Left kidney (tissue), 2 donors: ENCODE results near the gene XRCC3. TPM values are rescaled to one million over a fixed set of nuclear protein-coding genes. Genes with fewer than 3 reads are reported as not detected.
"Not testable (repeated sequence)": the region's sequence is repeated elsewhere in the genome, so short reads cannot be mapped to it uniquely, and the experiment has no call there.

Source experiments
- DNase-seq: peaks from one replicate; pipeline ENCODE4 v3.0.0-alpha.2; 2013
- polyA plus RNA-seq: library from polyadenylated mRNA; unstranded; fragments of 120-200 nt; gene quantifications from one replicate; pipeline ENCODE4 v1.2.1, GENCODE V29; 2013; ENCODE audit not compliant: insufficient read length

The XRCC3 gene
- polyA plus RNA-seq, 1 donor: 21.1 TPM

DNA sequence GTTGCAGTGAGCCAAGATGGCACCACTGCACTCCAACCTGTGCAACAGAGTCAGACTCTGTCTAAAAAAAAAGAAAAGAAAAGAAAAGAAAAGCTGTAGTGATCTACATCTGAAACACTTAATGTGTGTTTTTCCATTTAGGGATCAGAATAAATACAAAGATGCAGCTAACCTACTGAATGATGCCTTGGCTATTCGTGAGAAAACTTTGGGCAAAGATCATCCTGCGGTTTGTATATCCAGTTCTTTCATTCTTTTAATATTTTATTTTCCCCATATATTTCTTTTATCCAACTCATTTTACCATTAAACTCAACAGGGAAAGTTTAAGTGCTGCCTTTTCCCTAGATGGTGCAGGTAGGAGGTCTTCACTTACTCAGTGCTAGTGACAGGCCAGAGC is 45.9 kb downstream of the XRCC3 start:
- DNase-seq: no peak

DNA sequence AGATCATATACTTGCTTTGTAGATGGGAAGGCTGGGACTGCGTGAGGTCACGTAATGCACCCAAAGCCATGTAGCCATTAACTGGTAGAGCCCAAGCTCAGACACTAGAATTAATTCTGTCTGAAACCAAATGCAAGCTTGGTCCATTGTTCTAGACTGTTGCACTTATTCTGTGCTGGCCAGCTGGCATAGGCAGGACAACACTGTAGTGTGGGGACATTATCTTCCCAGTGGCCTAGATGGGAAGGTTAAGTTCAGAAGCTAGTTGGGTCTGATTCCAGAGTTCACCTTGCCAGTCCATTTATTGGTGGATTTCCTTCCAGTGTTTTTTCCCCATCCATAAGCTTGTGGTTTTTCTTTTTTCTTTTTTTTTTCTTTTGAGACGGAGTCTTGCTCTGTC is 47.1 kb downstream of the XRCC3 start:
- DNase-seq: no peak

DNA sequence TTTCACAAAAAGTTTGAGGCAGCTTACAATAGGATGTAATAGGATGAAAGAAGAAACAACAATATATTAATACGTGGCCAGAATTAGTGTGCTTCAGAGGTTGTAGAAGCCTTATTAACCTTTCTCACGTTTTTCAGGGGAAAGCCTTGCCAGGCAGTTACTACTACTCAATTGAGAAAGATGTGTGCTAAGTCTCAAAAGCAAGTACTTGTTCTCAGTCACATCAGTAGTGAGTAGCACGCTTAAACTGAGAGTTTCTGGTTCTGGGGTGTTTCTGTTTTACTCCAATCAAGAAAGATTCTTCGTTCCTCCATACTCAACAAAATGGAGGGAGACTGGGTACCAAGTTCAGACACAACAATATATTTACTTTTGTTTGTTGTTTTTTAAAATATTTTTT is 47.6 kb downstream of the XRCC3 start:
- DNase-seq: no peak

DNA sequence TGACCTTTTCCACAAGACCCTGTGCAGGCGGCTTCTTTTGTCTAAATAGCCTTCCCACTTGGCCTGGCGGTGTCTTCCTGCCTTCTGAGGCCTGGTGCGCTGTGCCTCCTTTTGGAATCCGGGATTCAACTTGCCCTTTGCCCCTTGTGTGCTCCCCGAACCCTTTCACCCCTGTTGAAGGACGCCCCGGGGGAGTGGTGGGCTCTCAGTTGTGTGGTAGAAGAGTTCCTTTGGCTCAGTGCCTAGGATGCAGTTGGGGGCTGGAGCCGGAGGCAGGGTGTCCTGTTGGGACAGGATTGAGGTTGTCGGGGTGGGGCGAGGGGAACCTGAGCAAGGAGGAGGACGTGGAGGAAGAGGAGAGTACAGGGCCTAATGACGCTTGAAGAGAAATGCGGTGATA is 51.7 kb downstream of the XRCC3 start:
- no peak for DNase-seq

DNA sequence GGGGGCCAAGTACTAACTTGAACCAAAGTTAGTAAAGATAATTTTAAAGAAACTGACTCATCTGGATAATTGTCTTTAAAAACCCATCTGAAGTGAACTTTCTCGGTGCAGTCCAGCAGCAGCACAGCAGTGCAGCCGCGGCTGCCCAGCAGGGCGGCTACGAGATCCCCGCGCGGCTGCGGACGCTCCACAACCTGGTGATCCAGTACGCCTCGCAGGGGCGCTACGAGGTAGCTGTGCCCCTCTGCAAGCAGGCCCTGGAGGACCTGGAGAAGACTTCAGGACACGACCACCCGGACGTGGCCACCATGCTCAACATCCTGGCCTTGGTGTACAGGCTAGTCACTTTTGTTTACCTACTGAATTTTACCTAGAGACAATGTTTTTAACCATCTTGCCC is 52.7 kb downstream of the XRCC3 start:
- DNase-seq: no peak

DNA sequence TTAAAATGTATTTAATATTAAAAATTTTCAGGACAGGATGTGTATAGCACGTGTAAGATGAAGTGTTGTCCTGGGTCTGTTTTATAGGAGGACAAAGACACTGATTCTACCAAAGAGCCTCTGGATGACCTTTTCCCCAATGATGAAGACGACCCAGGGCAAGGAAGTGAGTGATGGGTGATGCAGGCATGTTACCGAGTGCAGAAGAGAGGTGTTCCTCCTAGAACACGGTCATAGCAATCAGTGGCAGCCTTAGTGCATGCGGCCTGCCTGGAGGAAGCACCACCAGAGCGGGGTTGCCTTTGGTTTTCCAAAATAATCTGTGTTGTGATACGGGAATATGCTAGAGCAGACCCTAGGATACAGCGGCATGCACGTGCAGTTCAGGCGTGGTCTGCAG is 53.2 kb downstream of the XRCC3 start:
- DNase-seq: no peak

DNA sequence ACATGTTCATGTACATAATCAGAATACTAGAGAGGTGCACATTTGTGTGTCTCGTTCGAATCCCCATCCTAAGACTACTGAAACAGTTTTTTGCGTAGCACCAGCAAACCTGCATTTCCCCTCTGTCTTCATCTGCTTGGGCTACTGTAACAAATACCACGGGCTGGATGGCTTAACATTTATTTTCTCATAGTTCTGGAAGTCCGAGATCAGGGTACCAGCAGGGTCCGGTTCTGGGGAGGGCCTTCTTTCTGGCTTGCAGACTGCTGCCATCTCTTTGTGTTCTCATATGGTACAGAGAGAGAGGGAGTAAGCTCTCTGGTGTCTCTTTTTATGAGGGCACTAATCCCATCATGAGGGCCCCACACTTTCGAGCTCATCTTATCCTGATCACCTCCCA is 55.6 kb downstream of the XRCC3 start:
- no peak for DNase-seq

DNA sequence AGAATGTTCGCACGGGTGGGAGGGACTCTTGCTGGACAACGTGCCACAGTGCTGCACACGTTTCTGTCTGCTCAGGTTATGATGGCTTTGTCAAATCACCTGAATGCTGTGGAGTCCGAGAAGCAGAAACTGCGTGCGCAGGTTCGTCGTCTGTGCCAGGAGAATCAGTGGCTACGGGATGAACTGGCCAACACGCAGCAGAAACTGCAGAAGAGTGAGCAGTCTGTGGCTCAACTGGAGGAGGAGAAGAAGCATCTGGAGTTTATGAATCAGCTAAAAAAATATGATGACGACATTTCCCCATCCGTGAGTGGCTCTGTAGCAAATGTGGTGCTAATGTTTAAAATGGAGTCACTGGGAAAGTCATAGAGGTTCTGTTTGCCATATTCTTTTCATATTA is 57.8 kb downstream of the XRCC3 start:
- DNase-seq: no peak

DNA sequence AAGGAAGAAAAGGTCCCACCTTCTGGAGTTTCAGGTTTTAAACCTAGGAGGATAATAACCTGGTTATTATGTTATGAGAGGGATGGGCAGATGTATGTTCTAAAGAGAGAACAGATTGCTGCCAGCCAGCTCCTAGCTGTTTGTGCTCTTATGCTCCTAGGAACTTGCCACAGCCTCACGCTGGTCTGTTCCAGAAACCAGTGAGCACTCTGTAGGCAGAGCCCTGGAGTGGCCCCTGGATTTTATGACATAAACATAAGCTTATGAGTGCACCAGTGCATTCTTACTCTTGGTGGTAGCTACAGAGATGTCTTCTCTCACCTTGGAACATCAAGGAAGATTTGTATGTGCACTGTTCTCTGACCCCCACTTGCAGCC is 58.5 kb downstream of the XRCC3 start:
- no peak for DNase-seq

DNA sequence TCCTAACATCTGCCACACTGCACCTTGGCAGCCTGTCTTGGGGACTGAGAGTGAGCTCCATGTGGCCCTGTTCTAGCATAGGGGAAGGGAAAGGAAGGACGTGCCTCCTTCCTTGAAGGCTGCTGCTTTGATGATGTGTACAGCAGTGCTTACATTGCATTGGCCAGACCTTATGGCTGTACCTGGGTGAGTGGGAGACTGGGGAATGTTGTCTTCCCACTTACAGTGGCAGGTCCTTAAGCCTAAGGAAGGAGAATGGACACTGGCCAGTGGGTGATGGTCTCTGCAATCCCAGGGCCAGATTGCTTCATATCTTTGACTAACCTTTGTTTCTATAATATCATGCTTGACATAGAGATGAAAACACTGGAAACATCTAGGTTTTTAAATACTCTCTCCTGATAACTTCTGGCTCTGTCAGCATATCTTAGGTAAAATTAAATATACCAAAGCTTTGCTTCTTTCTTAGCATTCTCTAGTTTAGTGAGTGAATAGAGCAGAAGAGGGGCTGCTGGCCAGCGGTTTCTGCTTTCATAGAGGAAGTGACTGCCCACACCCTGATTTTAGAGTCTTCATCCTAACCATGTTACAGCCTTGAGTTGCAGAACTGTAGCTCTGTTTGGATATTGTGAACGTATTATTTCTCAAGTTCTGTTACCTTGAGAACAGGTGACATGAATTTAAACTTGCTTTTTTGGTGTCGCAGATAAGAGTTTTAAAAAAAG is 59.1 kb downstream of the XRCC3 start:
- no peak for DNase-seq

DNA sequence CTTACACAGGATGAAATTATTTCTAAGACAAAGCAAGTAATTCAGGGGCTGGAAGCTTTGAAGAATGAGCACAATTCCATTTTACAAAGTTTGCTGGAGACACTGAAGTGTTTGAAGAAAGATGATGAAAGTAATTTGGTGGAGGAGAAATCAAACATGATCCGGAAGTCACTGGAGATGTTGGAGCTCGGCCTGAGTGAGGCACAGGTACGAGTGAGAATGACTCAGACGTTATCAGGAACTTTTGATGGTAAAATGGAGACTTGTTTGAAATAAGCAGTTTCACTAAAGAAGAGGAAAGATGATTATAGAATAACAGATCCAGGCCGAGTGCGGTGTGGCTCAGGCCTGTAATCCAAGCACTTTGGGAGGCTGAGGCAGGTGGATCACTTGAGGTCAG is 60.6 kb downstream of the XRCC3 start:
- DNase-seq: no peak

DNA sequence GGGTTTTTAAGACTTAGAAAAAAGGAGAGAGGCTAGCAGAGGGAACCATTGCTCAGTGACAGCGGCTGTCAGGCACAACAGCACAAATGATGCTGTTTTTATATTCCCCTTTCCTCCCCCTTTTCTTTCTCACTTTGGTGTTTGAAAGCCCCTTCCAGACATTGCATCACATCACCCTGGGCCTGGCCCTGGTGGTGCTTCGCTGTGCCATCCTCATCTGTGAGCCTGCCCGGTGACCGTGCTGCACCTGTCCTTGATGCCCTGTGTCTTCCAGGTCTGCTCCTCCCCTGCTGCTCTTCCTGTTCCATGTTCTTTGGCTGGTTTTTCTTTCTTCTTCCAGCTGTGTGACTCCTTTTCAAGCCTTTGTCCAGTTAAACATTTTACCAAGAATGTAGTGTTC is 61.4 kb downstream of the XRCC3 start:
- DNase-seq: no peak

DNA sequence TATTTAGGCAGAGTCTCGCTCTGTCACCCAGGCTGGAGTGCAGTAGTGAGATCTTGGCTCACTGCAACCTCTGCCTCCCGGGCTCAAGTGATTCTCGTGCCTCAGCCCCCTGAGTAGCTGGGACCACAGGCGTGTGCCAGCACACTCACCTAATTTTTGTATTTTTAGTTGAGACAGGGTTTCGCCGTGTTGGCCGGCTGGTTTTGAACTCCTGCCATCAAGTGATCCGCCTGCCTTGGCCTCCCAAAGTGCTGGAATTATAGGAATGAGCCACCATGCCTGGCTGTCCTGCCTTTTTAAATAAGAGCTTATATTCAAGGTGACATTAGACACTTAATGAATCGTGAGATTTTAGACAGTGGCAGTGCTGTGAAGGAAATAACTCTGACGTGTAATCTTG is 61.9 kb downstream of the XRCC3 start:
- not testable (repeated sequence) for DNase-seq

DNA sequence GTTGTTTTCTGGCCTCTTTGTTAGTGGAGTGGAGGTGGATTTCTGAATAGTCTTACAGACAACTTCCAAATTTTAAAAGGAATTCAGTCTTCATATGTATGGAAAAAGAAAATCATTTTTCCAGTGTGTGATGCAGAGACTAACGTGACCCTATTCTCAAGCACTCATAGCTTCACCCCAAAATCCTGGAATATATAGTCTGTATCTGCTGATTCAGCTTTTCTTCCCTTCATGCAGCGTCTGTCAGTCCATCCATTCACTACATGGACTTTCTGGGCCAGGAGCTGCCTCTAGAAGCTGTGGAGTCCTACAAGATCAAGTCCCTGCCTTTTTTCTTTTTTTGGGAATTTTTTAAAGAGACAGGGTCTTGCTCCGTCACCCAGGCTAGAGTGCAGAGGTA is 62.4 kb downstream of the XRCC3 start:
- no peak for DNase-seq

DNA sequence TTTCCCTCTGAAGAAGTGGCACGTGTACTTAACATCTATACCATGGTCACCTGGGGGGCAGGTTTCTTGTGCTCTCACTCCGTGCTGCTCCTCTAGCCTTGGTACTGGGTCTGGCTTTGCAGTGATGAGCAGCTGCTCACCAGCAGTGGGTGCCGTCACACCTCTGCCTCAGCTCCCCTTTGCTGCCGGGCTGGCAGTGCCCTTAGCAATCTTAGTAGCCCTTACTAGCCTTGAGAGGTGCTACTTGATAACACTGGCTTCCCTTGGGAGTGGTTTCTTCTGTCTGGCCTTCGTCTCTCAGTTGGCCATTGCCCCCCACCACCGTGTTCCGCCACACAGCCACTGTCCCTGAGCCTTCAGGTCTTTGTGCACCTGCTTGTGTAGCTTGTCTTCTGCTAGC is 63.7 kb downstream of the XRCC3 start:
- no peak for DNase-seq

DNA sequence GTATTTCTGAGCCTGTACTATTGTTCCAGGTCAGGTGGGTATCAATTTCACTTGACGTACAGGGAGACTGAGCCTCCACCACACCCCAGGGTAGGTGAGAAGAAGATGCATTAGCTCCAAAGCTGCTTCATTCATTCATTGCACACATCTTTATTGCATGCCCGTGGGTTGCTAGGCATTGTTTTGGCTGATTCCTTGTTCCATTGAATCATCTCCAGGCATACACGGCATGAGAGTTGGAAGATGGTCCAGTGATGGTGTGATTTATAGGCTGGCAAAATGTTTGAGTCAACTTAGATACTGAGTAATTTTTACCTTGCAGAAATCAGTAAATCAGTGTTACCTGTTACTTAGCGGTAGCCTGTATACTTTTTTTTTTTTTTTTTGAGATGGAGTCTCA is 65.0 kb downstream of the XRCC3 start:
- DNase-seq: no peak

DNA sequence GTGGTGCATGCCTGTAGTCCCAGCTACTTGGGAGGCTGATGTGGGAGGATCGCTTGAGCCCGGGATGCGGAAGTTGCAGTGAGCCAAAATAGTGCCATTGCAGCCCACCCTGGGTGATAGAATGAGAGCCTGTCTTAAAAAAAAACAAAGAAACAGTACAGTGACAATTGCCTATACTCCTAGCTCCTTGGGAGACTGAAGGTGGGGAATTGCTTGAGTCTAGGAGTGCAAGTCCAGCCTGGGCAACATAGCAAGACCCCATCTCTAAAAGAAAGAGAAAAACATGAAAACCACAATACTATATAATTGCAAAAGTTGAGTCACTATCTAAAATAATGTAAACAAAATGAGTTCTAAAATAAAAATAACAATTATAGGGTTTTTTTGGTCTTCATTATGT is 66.2 kb downstream of the XRCC3 start:
- no peak for DNase-seq

Other genes starting within 250 kb of the XRCC3 start
- gene CKB, start 192.6 kb downstream of the XRCC3 start, polyA plus RNA-seq: 103 TPM
- 5.6 TPM for gene TRMT61A, start 186.3 kb downstream of the XRCC3 start, polyA plus RNA-seq
- gene BAG5, start 152.8 kb downstream of the XRCC3 start, polyA plus RNA-seq: 35.7 TPM
- 44.2 TPM for gene COA8, start 152.5 kb downstream of the XRCC3 start, polyA plus RNA-seq
- gene KLC1, start 86.2 kb downstream of the XRCC3 start, polyA plus RNA-seq: 138 TPM
- gene ZFYVE21, start 359 bp upstream of the XRCC3 start, polyA plus RNA-seq: 54.0 TPM
- gene PPP1R13B, start 132.1 kb upstream of the XRCC3 start, polyA plus RNA-seq: 44.3 TPM
- gene TDRD9, start 213.0 kb upstream of the XRCC3 start, polyA plus RNA-seq: 7.2 TPM
- gene RD3L, start 227.1 kb upstream of the XRCC3 start, polyA plus RNA-seq: not detected